ENCODE measurements around the gene DUS2. TPM values are rescaled to one million over a fixed set of nuclear protein-coding genes. Genes with fewer than 3 reads are reported as not detected.

DUS2 gene
- total and polyA plus RNA-seq, 9 donors: 4.8 to 15.7 (median 8.5) TPM

DNA sequence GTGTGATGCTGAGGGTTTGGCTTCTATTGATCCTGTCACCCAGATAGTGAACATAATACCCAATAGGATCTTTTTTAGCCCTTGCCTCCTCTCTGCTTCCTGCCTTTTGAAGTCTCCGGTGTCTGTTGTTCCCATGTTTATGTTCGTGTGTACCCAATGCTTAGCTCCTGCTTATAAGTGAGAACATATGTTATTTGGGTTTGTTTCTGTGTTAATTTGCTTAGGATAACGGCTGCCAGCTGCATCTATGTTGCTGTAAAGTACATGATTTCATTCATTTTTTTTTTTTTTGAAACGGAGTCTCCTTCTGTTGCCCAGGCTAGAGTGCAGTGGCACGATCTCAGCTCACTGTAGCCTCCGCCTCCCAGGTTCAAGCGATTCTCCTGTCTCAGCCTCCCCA, 23.0 kb downstream of the DUS2 start:
- TF ChIP-seq POLR2A (IDR thresholded peaks at IDR 0.05): no peak
- TF ChIP-seq CTCF (IDR thresholded peaks at IDR 0.05): no peak
- no peak for TF ChIP-seq EP300 (IDR thresholded peaks at IDR 0.05)
- Histone ChIP-seq H3K36me3 (no peaks in the 10 kb centered on the region), H3K9me3 (no peaks in the 10 kb centered on the region), H3K27me3 (no peaks in the 10 kb centered on the region), H3K4me3 (no peak overlapping the region), H3K4me1 (ENCODE audit: insufficient read depth) (no peaks in the 10 kb centered on the region), H3K27ac (no peak overlapping the region)
- DNase-seq: peak in 1 of 5 donors; percentile 4
- WGBS, 3 donors: 64 to 77% (median 75%) methylated on average over 7 of the region's 7 CpGs
- intact Hi-C loops (cut with DNase I): no loop called here

- Histone ChIP-seq H3K9me3 (no peaks in the 10 kb centered on the region), H3K4me1 (ENCODE audit: insufficient read depth) (no peaks in the 10 kb centered on the region), H3K4me3 (no peak overlapping the region), H3K36me3 (no peaks in the 10 kb centered on the region), H3K27ac (no peak overlapping the region), H3K27me3 (no peaks in the 10 kb centered on the region)
- no peak for TF ChIP-seq CTCF (IDR thresholded peaks at IDR 0.05)
- DNase-seq: no peak
- WGBS, 3 donors: 86 to 94% (median 89%) methylated on average over 2 of the region's 2 CpGs
- intact Hi-C loops (cut with DNase I): no loop called here
Measured at GRCh38 chr16:68047987-68048386, 24.9 kb downstream of the DUS2 start.

- no peak overlapping the region for H3K4me3 ChIP-seq
- 93 to 100% (median 95%) methylated on average over 2 of the region's 2 CpGs for WGBS, 3 donors
- H3K27me3 ChIP-seq: no peaks in the 10 kb centered on the region
- no peaks in the 10 kb centered on the region for H3K9me3 ChIP-seq
- DNase-seq: peak in 1 of 5 donors; percentile 1
- TF ChIP-seq CTCF (IDR thresholded peaks at IDR 0.05): no peak
- no peak for TF ChIP-seq POLR2A (IDR thresholded peaks at IDR 0.05)
- no peak for TF ChIP-seq EP300 (IDR thresholded peaks at IDR 0.05)
- no peaks in the 10 kb centered on the region for H3K36me3 ChIP-seq
- H3K27ac ChIP-seq: no peak overlapping the region
- H3K4me1 ChIP-seq (ENCODE audit: insufficient read depth): no peaks in the 10 kb centered on the region
- intact Hi-C loops (cut with DNase I): no loop called here
Measured at GRCh38 chr16:68049449-68049848, 26.4 kb downstream of the DUS2 start.

DNA sequence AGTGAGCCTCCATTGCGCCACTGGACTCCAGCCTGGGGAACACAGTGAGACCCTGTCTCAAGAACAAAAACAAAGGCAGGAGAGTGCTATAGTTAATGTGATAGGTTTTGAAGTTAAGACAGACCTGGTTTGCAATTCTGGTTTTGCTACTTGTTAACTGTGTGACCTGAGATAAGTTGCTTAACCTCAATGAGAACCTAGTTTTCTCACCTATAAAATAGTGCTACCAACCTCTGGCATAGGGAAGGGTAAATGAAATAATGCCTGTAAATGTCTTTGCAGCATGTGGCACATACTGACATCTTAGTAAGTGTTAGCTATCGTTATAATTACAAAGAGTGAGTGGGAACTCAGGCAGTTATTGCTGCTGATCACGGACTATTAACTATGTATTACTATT, 32.3 kb downstream of the DUS2 start:
- Histone ChIP-seq H3K27me3 (no peaks in the 10 kb centered on the region), H3K27ac (no peak overlapping the region), H3K9me3 (no peaks in the 10 kb centered on the region), H3K4me3 (no peak overlapping the region), H3K4me1 (ENCODE audit: insufficient read depth) (no peaks in the 10 kb centered on the region), H3K36me3 (no peaks in the 10 kb centered on the region)
- TF ChIP-seq EP300 (IDR thresholded peaks at IDR 0.05): no peak
- TF ChIP-seq CTCF (IDR thresholded peaks at IDR 0.05): no peak
- TF ChIP-seq POLR2A (IDR thresholded peaks at IDR 0.05): no peak
- no peak for DNase-seq
- WGBS, 3 donors: 87 to 94% (median 89%) methylated on average over 3 of the region's 3 CpGs
- intact Hi-C loops (cut with DNase I): no loop called here

- no peaks in the 10 kb centered on the region for H3K36me3 ChIP-seq
- TF ChIP-seq CTCF (IDR thresholded peaks at IDR 0.05) (no peak), POLR2A (IDR thresholded peaks at IDR 0.05) (no peak), EP300 (IDR thresholded peaks at IDR 0.05) (no peak)
- no peaks in the 10 kb centered on the region for H3K27me3 ChIP-seq
Measured at GRCh38 chr16:68059804-68060203, 36.7 kb downstream of the DUS2 start.

More at GRCh38 chr16:68059804-68060203, 36.7 kb downstream of the DUS2 start:
- H3K4me1 ChIP-seq (ENCODE audit: insufficient read depth): no peaks in the 10 kb centered on the region
- H3K4me3 ChIP-seq: no peak overlapping the region
- H3K27ac ChIP-seq: no peak overlapping the region
- DNase-seq: no peak
- intact Hi-C loops (cut with DNase I): loop anchor here in 1 of 4 donors (10.0 kb wide), 1 partner anchor 65 kb away; the partner anchor contains the start of gene DPEP2
- H3K9me3 ChIP-seq: no peaks in the 10 kb centered on the region

All from ovary (tissue), 9 donors.